SJCRH30 (cell line): Measurements from ENCODE around the gene NOL4L. TPM values are rescaled to one million over a fixed set of nuclear protein-coding genes. Genes with fewer than 3 reads are reported as not detected.

ENCODE experiments used
- total RNA-seq: library from RNA; depleted of rRNA; stranded (reverse); fragments of >200 nt; shearing (Covaris generic); gene quantifications from 2 replicates; pipeline ENCODE4 v1.2.3, GENCODE V29; 2014; rRNA removed

Gene NOL4L
- total RNA-seq, 1 experiment from 2014 or later: 2.4 TPM

Other genes with a start within 250 kb of the NOL4L start
- 54.4 and 56.0 TPM in 2 replicates for gene ASXL1, start 227.0 kb downstream of the NOL4L start, total RNA-seq
- not detected in 2 replicates for gene C20orf203, start 88.6 kb upstream of the NOL4L start, total RNA-seq
- gene COMMD7, start 158.1 kb upstream of the NOL4L start, total RNA-seq: 18.8 and 19.8 TPM in 2 replicates
- gene DNMT3B, start 177.1 kb upstream of the NOL4L start, total RNA-seq: 15.6 TPM in 2 replicates
- gene MAPRE1, start 234.6 kb upstream of the NOL4L start, total RNA-seq: 322 and 324 TPM in 2 replicates